NCI-H1930 (cell line): ENCODE data around the gene UPK3BL2.
"Not testable (repeated sequence)": the region's sequence is repeated elsewhere in the genome, so short reads cannot be mapped to it uniquely, and the experiment has no call there.

Experiments used
- DNase-seq, 2 experiments: peaks; one replicate each; lab custom pipeline; 2025; lab: John Stamatoyannopoulos, UW

Gene UPK3BL2

GRCh38 chr7:102543596-102543995 is at the start of gene UPK3BL2:
Gene UPK3BL2, minus strand, starts transcription at chr7:102543696. Its CDS starts 60 bp downstream, at chr7:102543636.
- not testable (repeated sequence) for DNase-seq

DNA sequence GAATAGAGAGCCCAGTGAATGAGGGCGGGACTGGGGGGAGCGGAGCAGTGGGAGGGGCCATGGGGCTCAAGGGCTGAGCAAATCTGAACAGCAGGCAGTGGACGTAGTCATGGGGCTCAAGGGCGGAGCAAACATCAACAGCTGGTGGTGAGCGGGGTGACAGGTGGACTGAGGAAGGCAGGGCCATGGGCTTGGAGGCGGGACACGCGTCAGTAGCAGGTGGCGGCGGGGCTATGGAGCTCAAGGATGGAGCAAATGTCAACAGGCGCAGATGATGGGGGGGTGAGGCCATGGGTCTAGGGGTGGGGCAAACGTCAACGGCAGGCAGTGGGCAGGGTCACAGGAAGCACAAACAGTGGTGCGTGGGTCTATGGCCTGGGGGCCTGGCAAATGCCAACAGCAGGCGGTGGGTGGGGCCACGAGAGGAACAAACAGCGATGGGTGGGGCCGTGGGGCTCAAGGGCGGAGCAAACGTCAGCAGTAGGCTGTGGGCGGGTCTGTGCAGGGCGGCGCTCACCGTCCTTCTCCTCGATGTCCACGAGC is 49.1 kb upstream of the UPK3BL2 start:
- DNase-seq = not testable (repeated sequence)

DNA sequence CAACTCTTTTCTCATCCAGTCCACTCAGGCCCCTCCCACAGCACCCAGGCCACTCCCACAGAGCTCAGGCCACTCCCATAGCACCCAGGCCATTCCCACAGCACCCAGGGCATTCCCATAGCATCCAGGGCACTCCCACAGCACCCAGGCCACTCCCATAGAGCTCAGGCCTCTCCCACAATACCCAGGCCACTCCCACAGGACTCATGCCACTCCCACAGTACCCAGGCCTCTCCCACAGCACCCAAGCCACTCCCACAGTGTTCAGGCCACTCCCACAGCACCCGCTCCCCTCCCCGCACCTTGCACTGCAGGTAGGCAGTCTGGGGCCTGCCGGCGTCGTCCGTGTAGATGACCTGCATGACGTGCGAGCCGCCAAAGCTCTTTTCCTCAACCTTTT is 46.4 kb upstream of the UPK3BL2 start:
- not testable (repeated sequence) for DNase-seq

DNA sequence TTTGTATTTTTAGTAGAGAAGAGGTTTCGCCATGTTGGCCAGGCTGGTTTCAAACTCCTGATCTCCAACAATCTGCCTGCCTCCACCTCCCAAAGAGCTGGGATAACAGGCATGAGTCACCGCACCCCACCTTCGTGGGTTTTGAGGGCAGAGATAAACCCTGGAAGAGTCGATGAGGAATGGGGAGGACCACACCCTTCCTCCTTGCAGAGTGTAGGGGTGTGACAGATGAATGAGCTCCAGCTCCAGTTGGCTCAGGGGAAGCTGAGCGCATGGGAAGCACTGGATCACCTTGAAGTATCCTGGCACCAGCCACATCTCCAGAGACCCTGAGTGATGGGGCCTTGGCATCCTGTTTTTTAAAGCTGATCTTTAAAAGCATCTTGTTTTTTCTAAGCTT is 40.0 kb upstream of the UPK3BL2 start:
- DNase-seq = not testable (repeated sequence)

DNA sequence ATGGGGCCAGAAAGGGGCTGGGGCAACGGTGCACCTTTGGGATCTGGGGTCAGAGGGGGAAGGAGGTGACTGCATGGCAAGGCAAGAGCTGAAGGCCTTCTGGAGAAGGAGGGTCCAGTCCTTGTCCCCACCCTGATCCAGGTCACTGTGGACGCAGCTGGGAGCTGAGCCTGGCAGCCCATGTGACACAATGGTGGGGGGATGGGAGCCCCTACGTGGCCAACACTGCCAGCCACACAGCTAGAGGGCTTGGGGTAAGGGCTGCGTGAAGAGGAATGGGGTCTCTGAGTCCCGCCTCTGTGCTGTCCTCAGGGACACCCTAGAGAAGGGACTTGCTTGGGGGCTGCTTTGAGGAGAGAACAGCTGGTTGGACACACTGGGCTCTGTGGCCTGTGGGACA is 38.2 kb upstream of the UPK3BL2 start:
- not testable (repeated sequence) for DNase-seq

GRCh38 chr7:102578486-102578885 is 35.0 kb upstream of the UPK3BL2 start:
- not testable (repeated sequence) for DNase-seq

- DNase-seq = not testable (repeated sequence)
These were observed 34.1 kb upstream of the UPK3BL2 start for GRCh38 chr7:102577315-102578240.

DNA sequence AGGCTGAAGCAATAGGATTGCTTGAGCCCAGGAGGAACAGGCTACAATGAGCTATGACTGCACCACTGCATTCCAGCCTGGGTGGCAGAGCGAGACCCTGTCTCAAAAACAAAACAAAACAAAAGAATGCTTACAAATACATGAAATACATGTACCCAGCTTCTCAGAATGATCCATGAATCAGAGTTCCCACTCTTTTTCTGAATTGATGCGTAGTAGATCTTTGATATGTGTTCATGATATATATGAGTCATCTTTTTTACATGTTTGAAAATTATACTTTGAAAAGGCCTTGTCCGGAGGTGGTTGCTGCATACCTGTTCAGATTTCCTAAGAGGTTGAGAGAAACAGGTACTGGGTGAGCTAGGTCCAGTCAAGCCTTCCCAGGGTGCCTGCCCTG is 32.9 kb upstream of the UPK3BL2 start:
- DNase-seq = not testable (repeated sequence)

GRCh38 chr7:102574607-102575006 is 31.1 kb upstream of the UPK3BL2 start:
- not testable (repeated sequence) for DNase-seq

DNA sequence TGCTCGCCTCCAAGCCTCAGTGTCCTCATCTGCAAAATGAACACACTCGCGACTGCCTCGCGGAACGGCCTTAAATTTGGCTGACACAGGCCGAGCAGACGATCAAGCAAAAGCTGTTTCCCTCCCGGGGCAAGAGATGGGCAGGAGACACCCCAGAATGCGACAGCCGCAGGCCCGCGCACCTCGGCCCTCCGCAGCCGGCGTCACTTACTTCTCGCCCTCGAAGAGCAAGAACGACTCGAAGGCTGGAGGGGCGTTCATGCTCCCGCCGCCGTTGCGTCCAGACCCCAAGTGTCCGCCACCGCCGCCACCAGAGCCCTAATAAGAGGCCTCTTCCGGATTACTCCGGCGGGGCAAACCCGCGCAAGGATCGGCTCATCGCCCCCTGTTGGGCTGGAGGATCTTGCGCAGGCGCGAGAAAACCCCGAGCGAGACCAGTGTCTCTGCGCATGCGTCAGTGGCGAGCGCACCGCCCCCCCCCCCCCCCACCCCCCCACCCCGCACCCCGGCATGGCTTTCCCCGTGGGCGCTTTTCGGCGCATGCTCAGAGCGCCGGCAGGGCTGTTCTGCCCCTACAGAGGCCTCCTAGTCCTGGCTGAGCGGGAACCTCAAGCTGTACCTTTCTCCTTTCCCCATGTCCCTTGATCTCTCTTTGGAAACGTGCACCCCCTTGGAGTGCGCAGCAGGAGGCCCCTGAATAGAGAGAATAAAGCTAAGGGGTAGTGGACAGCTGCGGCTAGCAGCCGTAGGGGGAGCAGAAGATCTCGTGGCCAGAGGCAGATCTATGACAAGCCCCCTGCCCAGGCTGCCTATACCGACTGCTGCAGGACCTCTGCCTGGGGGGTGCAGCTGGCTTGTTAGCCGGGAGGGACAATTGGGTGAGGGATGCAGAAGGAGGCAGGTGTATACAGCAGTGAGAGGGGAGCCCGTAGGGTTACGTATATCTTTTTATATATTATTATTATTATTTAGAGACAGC is 29.1 kb upstream of the UPK3BL2 start, which contains the start of gene POLR2J3:
Gene POLR2J3 (minus strand): TSS at position 323 of the 979 bp plus-strand sequence. CDS start 62 bp downstream, at position 261.
- not testable (repeated sequence) for DNase-seq

GRCh38 chr7:102568620-102569019 is 25.1 kb upstream of the UPK3BL2 start:
- not testable (repeated sequence) for DNase-seq

GRCh38 chr7:102550808-102551422 is 7.4 kb upstream of the UPK3BL2 start, which contains the start of gene SPDYE2:
Gene SPDYE2, plus strand, starts transcription at chr7:102551226. Its CDS starts 2,030 bp downstream, at chr7:102553256.
- DNase-seq = not testable (repeated sequence)

DNA sequence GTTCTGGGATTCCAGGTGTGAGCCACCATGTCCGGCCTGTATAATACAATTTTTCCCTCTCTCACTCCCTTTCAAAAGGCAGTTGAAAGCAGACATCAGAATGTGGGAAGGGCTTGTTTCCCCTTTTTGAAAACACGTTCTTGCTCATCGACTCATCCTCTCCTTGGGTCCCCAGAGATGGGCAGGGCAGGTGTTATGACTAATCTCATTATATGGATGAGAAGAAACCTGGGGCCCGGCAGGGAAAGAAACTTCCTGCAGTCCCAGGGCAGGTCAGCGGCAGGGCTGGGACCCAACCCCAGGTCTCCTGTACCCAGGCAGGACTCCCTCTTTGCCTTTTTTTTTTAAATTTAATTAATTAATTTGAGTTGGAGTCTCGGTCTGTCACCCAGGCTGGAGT is 2.9 kb upstream of the UPK3BL2 start:
- DNase-seq = not testable (repeated sequence)

DNA sequence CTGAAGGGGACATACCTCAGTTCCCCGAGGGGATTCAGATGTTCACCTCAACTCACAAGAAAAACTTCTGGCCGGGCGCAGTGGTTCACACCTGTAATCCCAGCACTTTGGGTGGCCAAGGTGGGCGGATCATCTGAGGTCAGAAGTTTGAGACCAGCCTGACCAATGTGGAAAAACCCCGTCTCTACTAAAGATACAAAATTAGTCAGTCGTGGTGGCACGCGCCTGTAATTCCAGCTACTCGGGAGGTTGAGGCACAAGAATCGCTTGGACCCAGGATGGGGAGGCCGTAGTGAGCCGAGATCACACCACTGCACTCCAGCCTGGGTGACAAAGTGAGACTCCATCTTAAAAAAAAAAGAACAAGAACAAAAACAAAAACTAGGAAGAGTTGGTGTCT is 1.8 kb upstream of the UPK3BL2 start:
- DNase-seq = not testable (repeated sequence)

GRCh38 chr7:102544372-102544771 is 876 bp upstream of the UPK3BL2 start:
- not testable (repeated sequence) for DNase-seq

DNA sequence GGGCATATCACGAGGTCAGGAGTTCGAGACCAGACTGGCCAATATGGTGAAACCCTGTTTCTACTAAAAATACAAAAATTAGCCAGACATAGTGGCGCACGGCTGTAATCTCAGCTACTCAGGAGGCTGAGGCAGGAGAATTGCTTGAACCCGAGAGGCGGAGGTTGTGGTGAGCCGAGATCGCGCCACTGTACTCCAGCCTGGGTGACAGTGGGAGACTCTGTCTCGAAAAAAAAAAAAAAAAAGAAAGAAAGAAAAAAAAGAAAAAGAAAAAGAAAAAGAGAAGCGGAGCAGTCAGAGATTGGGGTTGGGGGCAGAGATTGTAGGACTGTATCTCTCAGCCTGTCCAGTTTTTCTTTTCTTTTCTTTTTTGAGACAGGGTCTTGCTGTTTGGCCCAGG is 725 bp downstream of the UPK3BL2 start:
- DNase-seq = not testable (repeated sequence)

- not testable (repeated sequence) for DNase-seq
These were observed 1.4 kb downstream of the UPK3BL2 start for GRCh38 chr7:102542083-102542482.

GRCh38 chr7:102540604-102541003 is 2.9 kb downstream of the UPK3BL2 start:
- DNase-seq = not testable (repeated sequence)

- not testable (repeated sequence) for DNase-seq
These were observed 8.4 kb downstream of the UPK3BL2 start for GRCh38 chr7:102535062-102535615.

DNA sequence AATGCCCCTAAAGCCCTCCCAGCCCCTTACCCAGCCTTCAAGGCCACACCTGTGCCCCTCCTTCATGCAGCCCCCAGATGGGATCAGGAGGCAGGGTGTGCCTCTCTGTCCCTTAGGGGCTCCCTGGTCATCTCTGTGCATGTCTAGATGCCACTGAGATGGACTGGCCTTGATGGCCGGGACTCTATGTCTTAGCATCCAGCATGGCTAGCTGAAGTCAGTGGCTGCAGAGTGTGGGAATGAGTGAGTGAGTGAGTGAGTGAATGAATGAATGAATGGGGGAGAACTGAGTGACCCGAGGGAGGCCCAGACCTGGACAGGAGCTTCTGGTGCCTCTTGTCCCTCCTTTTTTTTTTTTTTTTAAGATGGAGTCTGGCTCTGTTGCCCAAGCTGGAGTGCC is 11.4 kb downstream of the UPK3BL2 start:
- not testable (repeated sequence) for DNase-seq

DNA sequence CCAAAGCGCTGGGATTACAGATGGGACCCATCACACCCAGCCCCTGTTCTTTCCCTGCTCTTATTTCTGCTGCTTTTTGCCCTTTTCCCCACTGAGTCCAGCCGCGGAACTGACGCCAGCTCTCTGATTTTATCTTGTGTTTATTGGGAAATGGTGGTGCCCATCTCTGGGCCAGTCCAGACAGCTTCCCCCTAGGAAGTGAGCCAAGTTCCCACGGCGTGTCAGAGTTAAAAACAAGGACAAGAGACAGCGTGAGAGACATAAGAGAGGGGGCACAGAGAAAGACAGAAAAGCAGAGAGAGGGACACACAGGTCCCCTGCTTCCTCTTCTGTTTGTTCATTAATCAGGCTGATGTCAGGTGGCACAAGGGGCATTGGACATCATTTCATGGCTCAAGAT is 11.9 kb downstream of the UPK3BL2 start:
- not testable (repeated sequence) for DNase-seq
